Choroid plexus epithelial cell (primary cell): ENCODE results near the gene SUSD6.
"Not testable (repeated sequence)": the region's sequence is repeated elsewhere in the genome, so short reads cannot be mapped to it uniquely, and the experiment has no call there.

Source experiments
- DNase-seq: peaks from one replicate; pipeline ENCODE4 v3.0.0-alpha.2; 2010; ENCODE audit warnings: low read depth
- H3K4me3 ChIP-seq: 2 replicates; pipeline ENCODE4 v1.5.1; 2011; ENCODE audit warnings: low read depth, mild to moderate bottlenecking, control low read depth, low read length, moderate library complexity
- TF ChIP-seq, protein P1 (sequence below): conservative IDR thresholded peaks from 2 replicates; pipeline ENCODE4 v1.5.1; 2011; ENCODE audit warnings: low read depth, mild to moderate bottlenecking, control low read depth, inconsistent platforms, low read length, moderate library complexity

The SUSD6 gene

DNA sequence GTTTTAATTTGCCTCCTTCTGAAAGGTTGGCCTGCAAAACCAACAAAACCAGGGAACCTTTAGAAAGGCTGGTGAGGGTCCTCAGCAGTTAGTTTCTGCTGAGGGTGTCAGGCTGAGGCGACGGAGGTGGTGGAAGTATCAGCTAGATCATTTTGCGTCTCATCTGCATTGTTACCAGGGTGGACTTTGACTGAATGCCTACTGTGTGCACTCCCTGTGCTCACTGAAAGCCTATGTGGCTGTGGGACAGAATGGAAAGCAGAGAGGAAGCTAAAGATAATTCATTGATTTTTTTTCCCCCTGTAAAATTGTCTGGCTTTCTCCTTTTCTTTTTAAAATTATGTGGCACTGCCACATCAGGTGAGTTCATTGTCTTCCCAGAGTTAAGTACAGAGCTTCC, 87.2 kb downstream of the SUSD6 start:
- TF ChIP-seq, protein P1, sequence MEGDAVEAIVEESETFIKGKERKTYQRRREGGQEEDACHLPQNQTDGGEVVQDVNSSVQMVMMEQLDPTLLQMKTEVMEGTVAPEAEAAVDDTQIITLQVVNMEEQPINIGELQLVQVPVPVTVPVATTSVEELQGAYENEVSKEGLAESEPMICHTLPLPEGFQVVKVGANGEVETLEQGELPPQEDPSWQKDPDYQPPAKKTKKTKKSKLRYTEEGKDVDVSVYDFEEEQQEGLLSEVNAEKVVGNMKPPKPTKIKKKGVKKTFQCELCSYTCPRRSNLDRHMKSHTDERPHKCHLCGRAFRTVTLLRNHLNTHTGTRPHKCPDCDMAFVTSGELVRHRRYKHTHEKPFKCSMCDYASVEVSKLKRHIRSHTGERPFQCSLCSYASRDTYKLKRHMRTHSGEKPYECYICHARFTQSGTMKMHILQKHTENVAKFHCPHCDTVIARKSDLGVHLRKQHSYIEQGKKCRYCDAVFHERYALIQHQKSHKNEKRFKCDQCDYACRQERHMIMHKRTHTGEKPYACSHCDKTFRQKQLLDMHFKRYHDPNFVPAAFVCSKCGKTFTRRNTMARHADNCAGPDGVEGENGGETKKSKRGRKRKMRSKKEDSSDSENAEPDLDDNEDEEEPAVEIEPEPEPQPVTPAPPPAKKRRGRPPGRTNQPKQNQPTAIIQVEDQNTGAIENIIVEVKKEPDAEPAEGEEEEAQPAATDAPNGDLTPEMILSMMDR = no peak
- no peak overlapping the region for H3K4me3 ChIP-seq

GRCh38 chr14:69699243-69699642, 87.8 kb downstream of the SUSD6 start:
- not testable (repeated sequence) for H3K4me3 ChIP-seq, DNase-seq

More for the DNA sequence above, 87.2 kb downstream of the SUSD6 start:
- DNase-seq = no peak

DNA sequence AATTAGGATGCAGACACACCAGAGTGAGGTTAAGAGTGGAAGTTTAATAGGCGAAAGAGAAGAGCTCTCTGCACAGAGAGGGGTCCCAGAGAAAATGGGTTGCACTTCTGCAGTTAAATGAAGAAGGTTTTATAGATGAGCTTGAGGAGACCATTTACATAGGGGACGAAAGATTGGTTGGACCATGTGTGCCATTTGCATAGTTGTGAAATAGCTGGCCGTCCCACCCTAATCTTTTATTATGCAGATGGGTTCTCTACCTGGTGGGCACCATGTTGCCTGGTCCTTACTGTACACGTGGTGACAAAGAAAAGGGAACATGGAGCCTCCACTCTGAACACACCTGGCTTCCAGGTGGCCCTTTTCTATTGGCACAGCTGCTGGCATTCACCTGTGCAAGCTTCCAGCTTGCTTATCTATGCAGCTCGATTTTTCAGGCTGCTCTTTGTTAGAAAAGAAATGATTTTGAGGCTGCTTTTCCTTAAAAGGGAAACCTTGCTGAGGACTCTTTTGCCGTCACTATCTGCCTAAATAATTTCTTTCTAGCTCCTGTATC, 88.4 kb downstream of the SUSD6 start:
- DNase-seq = no peak
- no peak overlapping the region for H3K4me3 ChIP-seq
- TF ChIP-seq, protein P1 = no peak

DNA sequence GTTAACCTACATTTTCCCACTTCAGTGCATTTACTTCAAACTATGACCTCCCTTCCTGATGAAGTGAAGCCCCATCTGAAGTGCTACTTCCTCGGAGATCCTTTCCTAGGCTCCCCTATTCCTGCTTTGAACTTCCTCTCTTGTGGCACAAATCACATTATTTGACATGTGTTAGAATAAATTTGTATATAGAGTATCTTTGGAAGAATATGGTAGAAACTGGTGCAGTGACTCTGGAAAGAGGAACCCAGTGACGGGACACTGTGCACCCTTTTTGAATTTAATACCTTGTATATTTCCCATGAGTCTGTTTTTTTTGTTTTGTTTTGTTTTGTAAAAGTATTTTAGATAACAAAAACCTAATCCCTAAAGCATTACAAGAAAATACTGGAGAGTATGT, 89.2 kb downstream of the SUSD6 start:
- TF ChIP-seq, protein P1 = no peak
- no peak overlapping the region for H3K4me3 ChIP-seq
- no peak for DNase-seq

DNA sequence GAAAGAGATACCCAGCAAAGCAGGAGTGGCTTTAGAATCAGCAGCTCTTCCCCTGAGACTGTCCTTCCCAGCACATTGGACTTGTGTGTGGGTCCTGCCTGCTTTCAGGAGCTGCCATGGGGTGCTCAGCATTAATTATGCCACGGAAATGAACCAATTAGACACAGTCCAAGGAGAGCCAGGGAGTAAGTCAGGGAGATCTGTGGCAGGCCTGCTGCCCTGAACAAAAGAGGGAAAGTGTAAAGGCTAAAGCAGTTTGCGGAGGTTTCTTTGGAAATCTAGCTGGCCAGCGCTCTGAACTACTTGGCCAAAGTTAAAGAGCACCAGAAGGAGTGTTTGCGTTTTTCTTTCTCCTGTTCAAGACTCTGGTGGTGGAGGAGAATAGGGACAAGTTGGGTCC, 89.9 kb downstream of the SUSD6 start:
- no peak overlapping the region for H3K4me3 ChIP-seq
- DNase-seq = no peak
- TF ChIP-seq, protein P1 = no peak

DNA sequence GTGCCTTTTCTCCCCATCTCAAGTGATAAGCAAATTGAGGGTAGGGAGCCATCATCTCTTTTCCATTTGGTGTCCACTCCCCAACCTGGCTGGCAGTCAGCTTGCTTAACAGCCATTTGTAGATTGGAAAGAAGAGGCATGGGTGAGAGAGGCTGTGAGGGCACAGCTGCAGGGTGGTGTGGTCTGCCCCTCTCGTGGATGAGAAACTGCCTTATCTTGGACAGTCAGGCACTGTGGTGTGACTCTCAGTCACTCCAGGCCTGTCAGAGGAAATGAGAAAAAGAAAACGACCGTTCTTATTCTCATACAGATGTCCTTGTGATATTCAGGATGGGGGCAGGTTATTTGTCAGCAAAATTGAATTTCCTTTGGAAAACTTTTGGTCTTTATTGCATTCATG, 90.5 kb downstream of the SUSD6 start:
- TF ChIP-seq, protein P1 = no peak

GRCh38 chr14:69703047-69704039, 91.9 kb downstream of the SUSD6 start:
- DNase-seq = no peak
- TF ChIP-seq, protein P1 = no peak
- H3K4me3 ChIP-seq = no peak overlapping the region

More for the DNA sequence above, 90.5 kb downstream of the SUSD6 start:
- DNase-seq = no peak
- no peak overlapping the region for H3K4me3 ChIP-seq
